ENCODE results near the gene CLMP. TPM values are rescaled to one million over a fixed set of nuclear protein-coding genes. Genes with fewer than 3 reads are reported as not detected.
A peak's percentile ranks its signal among the peaks of the same experiment; 100 is the strongest.

Gene CLMP
- total and polyA plus RNA-seq, 4 donors: 5.2 to 22.9 (median 12.3) TPM

- H3K36me3 ChIP-seq (ENCODE audit: control insufficient read depth in 4 of 4, insufficient read depth in 4 of 4, low read length in 4 of 4): no peaks in the 10 kb centered on the region
- H3K27me3 ChIP-seq (ENCODE audit: control insufficient read depth in 3 of 3, insufficient read depth in 3 of 3, low read length in 2 of 3): no peaks in the 10 kb centered on the region
- DNase-seq: no peak
- H3K27ac ChIP-seq (ENCODE audit: low read depth in 1 of 2, low read length in 1 of 2): no peak overlapping the region
- H3K9me3 ChIP-seq (ENCODE audit: control insufficient read depth in 4 of 4, insufficient read depth in 3 of 4, low read length in 3 of 4): no peaks in the 10 kb centered on the region
- H3K4me3 ChIP-seq: no peak overlapping the region
- ATAC-seq (ENCODE audit: insufficient read depth, low FRiP score): no peak
- H3K4me1 ChIP-seq (ENCODE audit: control insufficient read depth in 5 of 5, insufficient read depth in 5 of 5, low read length in 5 of 5): no peaks in the 10 kb centered on the region
- H3K9ac ChIP-seq (ENCODE audit: insufficient read depth in 1 of 2, low read length in 2 of 2): no peak overlapping the region
- TF ChIP-seq, protein P1, sequence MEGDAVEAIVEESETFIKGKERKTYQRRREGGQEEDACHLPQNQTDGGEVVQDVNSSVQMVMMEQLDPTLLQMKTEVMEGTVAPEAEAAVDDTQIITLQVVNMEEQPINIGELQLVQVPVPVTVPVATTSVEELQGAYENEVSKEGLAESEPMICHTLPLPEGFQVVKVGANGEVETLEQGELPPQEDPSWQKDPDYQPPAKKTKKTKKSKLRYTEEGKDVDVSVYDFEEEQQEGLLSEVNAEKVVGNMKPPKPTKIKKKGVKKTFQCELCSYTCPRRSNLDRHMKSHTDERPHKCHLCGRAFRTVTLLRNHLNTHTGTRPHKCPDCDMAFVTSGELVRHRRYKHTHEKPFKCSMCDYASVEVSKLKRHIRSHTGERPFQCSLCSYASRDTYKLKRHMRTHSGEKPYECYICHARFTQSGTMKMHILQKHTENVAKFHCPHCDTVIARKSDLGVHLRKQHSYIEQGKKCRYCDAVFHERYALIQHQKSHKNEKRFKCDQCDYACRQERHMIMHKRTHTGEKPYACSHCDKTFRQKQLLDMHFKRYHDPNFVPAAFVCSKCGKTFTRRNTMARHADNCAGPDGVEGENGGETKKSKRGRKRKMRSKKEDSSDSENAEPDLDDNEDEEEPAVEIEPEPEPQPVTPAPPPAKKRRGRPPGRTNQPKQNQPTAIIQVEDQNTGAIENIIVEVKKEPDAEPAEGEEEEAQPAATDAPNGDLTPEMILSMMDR (IDR thresholded peaks at IDR 0.05; ENCODE audit: control extremely low read depth, extremely low read depth): no peak
- 38 to 67% methylated on average over 6 of the region's 6 CpGs for WGBS, 2 donors
Measured at GRCh38 chr11:123034597-123034996, 160.5 kb downstream of the CLMP start.

DNA sequence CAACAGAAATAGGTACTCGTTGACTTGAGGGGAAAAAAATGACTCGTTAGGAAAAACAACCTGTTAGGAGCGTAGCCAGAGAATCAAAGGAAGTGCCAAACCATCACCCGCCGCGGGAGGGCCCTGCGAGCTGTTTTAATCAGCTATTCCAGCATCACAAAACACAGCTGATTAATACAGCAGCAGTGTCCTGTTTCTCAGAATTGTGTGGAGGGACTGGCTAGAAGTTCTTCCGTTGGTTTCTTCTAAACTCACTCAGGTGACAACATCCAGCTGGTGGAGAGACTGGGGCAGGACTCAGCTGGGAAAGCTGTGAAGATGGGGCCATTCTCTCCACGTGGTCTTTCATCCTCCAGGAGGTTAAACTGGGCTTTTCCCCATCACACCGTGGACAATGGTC is 161.2 kb downstream of the CLMP start:
- Histone ChIP-seq H3K9ac (ENCODE audit: insufficient read depth in 1 of 2, low read length in 2 of 2) (no peak overlapping the region), H3K27ac (ENCODE audit: low read depth in 1 of 2, low read length in 1 of 2) (no peak overlapping the region), H3K36me3 (ENCODE audit: control insufficient read depth in 4 of 4, insufficient read depth in 4 of 4, low read length in 4 of 4) (no peaks in the 10 kb centered on the region), H3K4me3 (no peak overlapping the region), H3K4me1 (ENCODE audit: control insufficient read depth in 5 of 5, insufficient read depth in 5 of 5, low read length in 5 of 5) (no peaks in the 10 kb centered on the region), H3K27me3 (ENCODE audit: control insufficient read depth in 3 of 3, insufficient read depth in 3 of 3, low read length in 2 of 3) (no peaks in the 10 kb centered on the region), H3K9me3 (ENCODE audit: control insufficient read depth in 4 of 4, insufficient read depth in 3 of 4, low read length in 3 of 4) (no peaks in the 10 kb centered on the region)
- WGBS, 2 donors: 46 to 48% methylated on average over 10 of the region's 10 CpGs
- no peak for ATAC-seq (ENCODE audit: insufficient read depth, low FRiP score)
- no peak for DNase-seq
- TF ChIP-seq, protein P1 (IDR thresholded peaks at IDR 0.05; ENCODE audit: control extremely low read depth, extremely low read depth): no peak

GRCh38 chr11:123030517-123030916 is 164.5 kb downstream of the CLMP start:
- Histone ChIP-seq H3K4me1 (ENCODE audit: control insufficient read depth in 5 of 5, insufficient read depth in 5 of 5, low read length in 5 of 5) (no peaks in the 10 kb centered on the region), H3K9me3 (ENCODE audit: control insufficient read depth in 4 of 4, insufficient read depth in 3 of 4, low read length in 3 of 4) (no peaks in the 10 kb centered on the region), H3K4me3 (no peak overlapping the region), H3K27me3 (ENCODE audit: control insufficient read depth in 3 of 3, insufficient read depth in 3 of 3, low read length in 2 of 3) (peaks cover 0 to 2% (median 0%) of the 10 kb centered on the region in 3 donors), H3K36me3 (ENCODE audit: control insufficient read depth in 4 of 4, insufficient read depth in 4 of 4, low read length in 4 of 4) (no peaks in the 10 kb centered on the region), H3K9ac (ENCODE audit: insufficient read depth in 1 of 2, low read length in 2 of 2) (no peak overlapping the region), H3K27ac (ENCODE audit: low read depth in 1 of 2, low read length in 1 of 2) (no peak overlapping the region)
- TF ChIP-seq, protein P1 (IDR thresholded peaks at IDR 0.05; ENCODE audit: control extremely low read depth, extremely low read depth): no peak
- ATAC-seq (ENCODE audit: insufficient read depth, low FRiP score) (no peak), DNase-seq (no peak)
- 84 to 89% methylated on average over 4 of the region's 4 CpGs for WGBS, 2 donors

- no peak overlapping the region for H3K9ac ChIP-seq (ENCODE audit: insufficient read depth in 1 of 2, low read length in 2 of 2)
- H3K4me3 ChIP-seq: no peak overlapping the region
- no peak overlapping the region for H3K27ac ChIP-seq (ENCODE audit: low read depth in 1 of 2, low read length in 1 of 2)
- TF ChIP-seq, protein P1 (IDR thresholded peaks at IDR 0.05; ENCODE audit: control extremely low read depth, extremely low read depth): peak; percentile 19
- WGBS, 2 donors: 22 to 34% methylated on average over 2 of the region's 2 CpGs
- H3K4me1 ChIP-seq (ENCODE audit: control insufficient read depth in 5 of 5, insufficient read depth in 5 of 5, low read length in 5 of 5): no peaks in the 10 kb centered on the region
- no peaks in the 10 kb centered on the region for H3K36me3 ChIP-seq (ENCODE audit: control insufficient read depth in 4 of 4, insufficient read depth in 4 of 4, low read length in 4 of 4)
- DNase-seq (peak; percentile 26 to 47 (median 39)), ATAC-seq (ENCODE audit: insufficient read depth, low FRiP score) (peak; percentile 62)
- no peaks in the 10 kb centered on the region for H3K9me3 ChIP-seq (ENCODE audit: control insufficient read depth in 4 of 4, insufficient read depth in 3 of 4, low read length in 3 of 4)
- peaks cover 0 to 5% (median 2%) of the 10 kb centered on the region in 3 donors for H3K27me3 ChIP-seq (ENCODE audit: control insufficient read depth in 3 of 3, insufficient read depth in 3 of 3, low read length in 2 of 3)
Measured at GRCh38 chr11:123020968-123021367, 174.1 kb downstream of the CLMP start.
